GM23338 (cell line): ENCODE data around the gene IYD. TPM values are rescaled to one million over a fixed set of nuclear protein-coding genes. Genes with fewer than 3 reads are reported as not detected.

Source experiments
- ATAC-seq: fragments of 200-7000 bp; cut with Tn5 transposase; 3 replicates; pipeline ENCODE4 v1.9.1; 2020
- DNase-seq: peaks from one replicate; pipeline ENCODE4 v3.0.0-alpha.2; 2015; ENCODE audit warnings: low spot score
- H2AFZ ChIP-seq: fragments of 200-600 bp; sonication (generic); 2 replicates; pipeline ENCODE4 v1.8.0; 2016; ENCODE audit warnings: antibody characterized with exemption, mild to moderate bottlenecking, moderate library complexity
- H3F3A ChIP-seq: fragments of 200-600 bp; sonication (generic); replicated peaks from 2 replicates; pipeline ENCODE4 v1.8.0; 2017; ENCODE audit warnings: antibody characterized with exemption, mixed run types, low read depth
- H3K27ac ChIP-seq: fragments of 200-600 bp; sonication (generic); 2 replicates; pipeline ENCODE4 v1.6.1; 2016; ENCODE audit warnings: low read depth
- H3K27me3 ChIP-seq: fragments of 200-600 bp; sonication (generic); 2 replicates; pipeline ENCODE4 v1.8.0; 2016; ENCODE audit warnings: mild to moderate bottlenecking, mixed run types, moderate library complexity; ENCODE audit not compliant: insufficient read depth
- H3K36me3 ChIP-seq: fragments of 200-600 bp; sonication (generic); 2 replicates; pipeline ENCODE4 v1.8.0; 2016; ENCODE audit warnings: mild to moderate bottlenecking; ENCODE audit not compliant: insufficient read depth
- H3K4me1 ChIP-seq: fragments of 200-600 bp; sonication (generic); 2 replicates; pipeline ENCODE4 v1.8.0; 2016; ENCODE audit warnings: mild to moderate bottlenecking, moderate library complexity; ENCODE audit not compliant: insufficient read depth
- H3K4me2 ChIP-seq: fragments of 200-600 bp; sonication (generic); 2 replicates; pipeline ENCODE4 v1.7.1; 2017; ENCODE audit warnings: mixed run types
- H3K4me3 ChIP-seq: fragments of 200-600 bp; sonication (generic); 2 replicates; pipeline ENCODE4 v1.6.1; 2016; ENCODE audit warnings: mixed run types
- H3K79me2 ChIP-seq: fragments of 200-600 bp; sonication (generic); replicated peaks from 2 replicates; pipeline ENCODE4 v1.8.0; 2017; ENCODE audit warnings: mild to moderate bottlenecking; ENCODE audit not compliant: insufficient read depth
- H3K9me2 ChIP-seq: fragments of 200-600 bp; sonication (generic); 2 replicates; pipeline ENCODE4 v1.8.0; 2017; ENCODE audit not compliant: insufficient read depth
- H4K20me1 ChIP-seq: fragments of 200-600 bp; sonication (generic); replicated peaks from 2 replicates; pipeline ENCODE4 v1.8.0; 2017; ENCODE audit warnings: mild to moderate bottlenecking; ENCODE audit not compliant: insufficient read depth
- H3K27ac Mint-ChIP-seq: 2 replicates; pipeline ENCODE4 v1.8.0; 2020; ENCODE audit warnings: inconsistent platforms, mild to moderate bottlenecking, moderate library complexity, mixed read lengths
- H3K27me3 Mint-ChIP-seq: 3 replicates; pipeline ENCODE4 v1.8.0; 2022; ENCODE audit warnings: low read depth, mild to moderate bottlenecking, moderate library complexity, mixed read lengths, inconsistent platforms; ENCODE audit not compliant: insufficient read depth, poor library complexity
- H3K36me3 Mint-ChIP-seq: 3 replicates; pipeline ENCODE4 v1.8.0; 2021; ENCODE audit warnings: low read depth, mild to moderate bottlenecking, inconsistent platforms, moderate library complexity, mixed read lengths
- H3K4me1 Mint-ChIP-seq: 3 replicates; pipeline ENCODE4 v1.8.0; 2020; ENCODE audit warnings: mild to moderate bottlenecking, inconsistent platforms, mixed read lengths
- H3K4me3 Mint-ChIP-seq: 3 replicates; pipeline ENCODE4 v1.8.0; 2021; ENCODE audit warnings: moderate library complexity, mild to moderate bottlenecking, inconsistent platforms, mixed read lengths
- H3K9me3 Mint-ChIP-seq: 3 replicates; pipeline ENCODE4 v1.8.0; 2020; ENCODE audit warnings: moderate library complexity, mild to moderate bottlenecking, inconsistent platforms, mixed read lengths
- CREB1 ChIP-seq: fragments of 250-450 bp; sonication (Bioruptor Pico); IDR thresholded peaks from 2 replicates; pipeline ENCODE4 v1.5.0; 2020; ENCODE audit warnings: low read depth, mild to moderate bottlenecking, moderate library complexity
- CTCF ChIP-seq, 2 experiments: fragments of 200-600 bp in 1 of 2; sonication (generic) in 1 of 2; conservative IDR thresholded peaks; 2 replicates each; pipeline versions ENCODE4 v1.5.1 to v1.6.1; 2016 to 2017; ENCODE audit warnings: antibody characterized with exemption in 2 of 2, low read depth in 2 of 2, mild to moderate bottlenecking in 2 of 2, moderate library complexity in 1 of 2
- EZH2 ChIP-seq: fragments of 200-600 bp; sonication (generic); IDR thresholded peaks from one replicate; pipeline ENCODE4 v1.8.0; 2017; ENCODE audit warnings: antibody characterized with exemption, mild to moderate bottlenecking, low read depth; ENCODE audit not compliant: unreplicated experiment
- EZH2phosphoT487 ChIP-seq: fragments of 200-600 bp; sonication (generic); IDR thresholded peaks from one replicate; pipeline ENCODE4 v1.8.1; 2018; ENCODE audit warnings: antibody characterized with exemption; ENCODE audit not compliant: unreplicated experiment
- JUNB ChIP-seq: IDR thresholded peaks from one replicate; pipeline ENCODE4 v1.6.1; 2016; ENCODE audit warnings: antibody characterized with exemption; ENCODE audit not compliant: unreplicated experiment
- NANOG ChIP-seq: IDR thresholded peaks from 2 replicates; pipeline ENCODE4 v1.6.1; 2016; ENCODE audit warnings: antibody characterized with exemption, borderline replicate concordance
- POLR2AphosphoS5 ChIP-seq: IDR thresholded peaks from 2 replicates; pipeline ENCODE4 v1.6.1; 2016; ENCODE audit warnings: antibody characterized with exemption, low read depth
- STAT1 ChIP-seq: IDR thresholded peaks from one replicate; pipeline ENCODE4 v1.6.1; 2016; ENCODE audit warnings: antibody characterized with exemption; ENCODE audit not compliant: unreplicated experiment
- ZNF114 ChIP-seq: fragments of 250-450 bp; sonication (Bioruptor Pico); IDR thresholded peaks from 2 replicates; pipeline ENCODE4 v1.5.0; 2020; ENCODE audit warnings: mild to moderate bottlenecking, moderate library complexity
- ZNF331 ChIP-seq: fragments of 250-450 bp; sonication (Bioruptor Pico); IDR thresholded peaks from 2 replicates; pipeline ENCODE4 v1.5.0; 2020; ENCODE audit warnings: low read depth, mild to moderate bottlenecking, moderate library complexity
- ZNF462 ChIP-seq: fragments of 250-450 bp; sonication (Bioruptor Pico); IDR thresholded peaks from 2 replicates; pipeline ENCODE4 v1.5.0; 2020; ENCODE audit warnings: mild to moderate bottlenecking, moderate library complexity
- polyA plus RNA-seq: library from polyadenylated mRNA; unstranded; fragments of >200 nt; fragmentation: Nextera tagmentation; extraction: Ambion mirVana; gene quantifications from 2 replicates; pipeline ENCODE4 v1.2.1, GENCODE V29; 2016
- total RNA-seq: library from RNA; depleted of rRNA; stranded (reverse); fragments of >200 nt; shearing (Covaris generic); gene quantifications from 2 replicates; pipeline ENCODE4 v1.2.3, GENCODE V29; 2014
- TF ChIP-seq, protein P1 (sequence below): IDR thresholded peaks from one replicate; pipeline ENCODE4 v1.6.1; 2018; ENCODE audit warnings: antibody characterized with exemption; ENCODE audit not compliant: unreplicated experiment
- TF ChIP-seq, protein P2 (sequence below): IDR thresholded peaks from 2 replicates; pipeline ENCODE4 v1.6.1; 2016; ENCODE audit warnings: antibody characterized with exemption

The IYD gene
- total and polyA plus RNA-seq, 2 experiments from 2014 or later, result not detected

DNA sequence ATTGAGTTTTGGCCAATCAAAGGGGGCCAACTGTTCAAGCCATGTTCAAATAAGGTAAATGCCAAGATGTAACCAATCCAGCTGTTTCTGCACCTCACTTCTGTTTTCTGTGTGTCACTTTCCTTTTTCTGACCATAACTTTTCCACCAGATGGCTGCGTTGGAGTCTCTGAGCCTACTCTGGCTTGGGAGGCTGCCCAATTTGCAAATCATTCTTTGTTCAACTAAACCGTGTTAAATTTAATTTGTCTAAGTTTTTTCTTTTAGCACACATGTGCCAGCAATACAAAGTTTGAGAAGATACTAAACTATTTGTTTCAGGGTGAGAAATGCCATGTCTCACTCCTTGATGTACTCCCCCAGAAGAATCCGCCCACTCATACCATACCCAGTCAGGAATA lies 52.1 kb downstream of the IYD start:
- Histone ChIP-seq H3K27ac (no peak overlapping the region), H3K4me1 (no peaks in the 10 kb centered on the region), H3K4me2 (no peak overlapping the region), H3K36me3 (no peaks in the 10 kb centered on the region), H3K4me3 (no peak overlapping the region), H3F3A (no peaks in the 10 kb centered on the region), H3K27me3 (no peaks in the 10 kb centered on the region), H3K79me2 (no peaks in the 10 kb centered on the region), H2AFZ (0 out of 2 replicates have a peak overlapping the region, but pooled peaks have one; percentile 23), H4K20me1 (no peaks in the 10 kb centered on the region), H3K9me2 (peaks cover 7% of the 10 kb centered on the region; the same call in 1 of the 2 replicates)
- DNase-seq (no peak), ATAC-seq (no peak)
- no peaks in the 10 kb centered on the region for H3K36me3 Mint-ChIP-seq
- H3K27ac Mint-ChIP-seq, result no peak overlapping the region
- no peaks in the 10 kb centered on the region for H3K27me3 Mint-ChIP-seq
- H3K4me1 Mint-ChIP-seq, result peaks cover 13% of the 10 kb centered on the region; the same call in 2 of the 3 replicates
- H3K9me3 Mint-ChIP-seq, result peaks cover 6% of the 10 kb centered on the region; the same call in 2 of the 3 replicates
- no peak overlapping the region for H3K4me3 Mint-ChIP-seq
- no peak for TF ChIP-seq ZNF114
- no peak for TF ChIP-seq ZNF331 (CRISPR knock-in tag)
- no peak for TF ChIP-seq POLR2AphosphoS5
- no peak for TF ChIP-seq EZH2
- TF ChIP-seq, protein P1, sequence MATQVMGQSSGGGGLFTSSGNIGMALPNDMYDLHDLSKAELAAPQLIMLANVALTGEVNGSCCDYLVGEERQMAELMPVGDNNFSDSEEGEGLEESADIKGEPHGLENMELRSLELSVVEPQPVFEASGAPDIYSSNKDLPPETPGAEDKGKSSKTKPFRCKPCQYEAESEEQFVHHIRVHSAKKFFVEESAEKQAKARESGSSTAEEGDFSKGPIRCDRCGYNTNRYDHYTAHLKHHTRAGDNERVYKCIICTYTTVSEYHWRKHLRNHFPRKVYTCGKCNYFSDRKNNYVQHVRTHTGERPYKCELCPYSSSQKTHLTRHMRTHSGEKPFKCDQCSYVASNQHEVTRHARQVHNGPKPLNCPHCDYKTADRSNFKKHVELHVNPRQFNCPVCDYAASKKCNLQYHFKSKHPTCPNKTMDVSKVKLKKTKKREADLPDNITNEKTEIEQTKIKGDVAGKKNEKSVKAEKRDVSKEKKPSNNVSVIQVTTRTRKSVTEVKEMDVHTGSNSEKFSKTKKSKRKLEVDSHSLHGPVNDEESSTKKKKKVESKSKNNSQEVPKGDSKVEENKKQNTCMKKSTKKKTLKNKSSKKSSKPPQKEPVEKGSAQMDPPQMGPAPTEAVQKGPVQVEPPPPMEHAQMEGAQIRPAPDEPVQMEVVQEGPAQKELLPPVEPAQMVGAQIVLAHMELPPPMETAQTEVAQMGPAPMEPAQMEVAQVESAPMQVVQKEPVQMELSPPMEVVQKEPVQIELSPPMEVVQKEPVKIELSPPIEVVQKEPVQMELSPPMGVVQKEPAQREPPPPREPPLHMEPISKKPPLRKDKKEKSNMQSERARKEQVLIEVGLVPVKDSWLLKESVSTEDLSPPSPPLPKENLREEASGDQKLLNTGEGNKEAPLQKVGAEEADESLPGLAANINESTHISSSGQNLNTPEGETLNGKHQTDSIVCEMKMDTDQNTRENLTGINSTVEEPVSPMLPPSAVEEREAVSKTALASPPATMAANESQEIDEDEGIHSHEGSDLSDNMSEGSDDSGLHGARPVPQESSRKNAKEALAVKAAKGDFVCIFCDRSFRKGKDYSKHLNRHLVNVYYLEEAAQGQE, result no peak
- TF ChIP-seq EZH2phosphoT487, result no peak
- TF ChIP-seq CTCF (conservative IDR thresholded peaks at IDR 0.05; ENCODE audit: low read depth in 2 of 2), result no peak
- TF ChIP-seq CREB1 (CRISPR knock-in tag), result no peak
- TF ChIP-seq JUNB, result no peak
- no peak for TF ChIP-seq STAT1
- no peak for TF ChIP-seq NANOG
- no peak for TF ChIP-seq ZNF462 (CRISPR knock-in tag)
- TF ChIP-seq, protein P2, sequence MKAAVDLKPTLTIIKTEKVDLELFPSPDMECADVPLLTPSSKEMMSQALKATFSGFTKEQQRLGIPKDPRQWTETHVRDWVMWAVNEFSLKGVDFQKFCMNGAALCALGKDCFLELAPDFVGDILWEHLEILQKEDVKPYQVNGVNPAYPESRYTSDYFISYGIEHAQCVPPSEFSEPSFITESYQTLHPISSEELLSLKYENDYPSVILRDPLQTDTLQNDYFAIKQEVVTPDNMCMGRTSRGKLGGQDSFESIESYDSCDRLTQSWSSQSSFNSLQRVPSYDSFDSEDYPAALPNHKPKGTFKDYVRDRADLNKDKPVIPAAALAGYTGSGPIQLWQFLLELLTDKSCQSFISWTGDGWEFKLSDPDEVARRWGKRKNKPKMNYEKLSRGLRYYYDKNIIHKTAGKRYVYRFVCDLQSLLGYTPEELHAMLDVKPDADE, result no peak
